Activated naive CD4-positive, alpha-beta T cell treated with anti-CD3 and anti-CD28 coated beads, Interleukin-2, amount 50 U/mL, for 72 hours (primary cell): ENCODE data around the gene KIF16B. TPM values are rescaled to one million over a fixed set of nuclear protein-coding genes. Genes with fewer than 3 reads are reported as not detected.

Experiments
- ATAC-seq, 2 donors: fragments of 150-1000 bp; cut with Tn5 transposase; 2 replicates each; pipeline ENCODE4 v1.10.0; 2021; ENCODE audit warnings: mild to moderate bottlenecking in 2 of 2, moderate library complexity in 2 of 2
- DNase-seq, 2 donors: peaks; one replicate each; pipeline ENCODE4 v3.0.0; 2021 to 2022; ENCODE audit warnings: low spot score in 2 of 2
- H3K27ac Mint-ChIP-seq, 2 donors: one replicate each; pipeline ENCODE4 v1.8.0; 2022; ENCODE audit warnings: mild to moderate bottlenecking in 2 of 2, mixed read lengths in 2 of 2
- H3K36me3 Mint-ChIP-seq, 2 donors: one replicate each; pipeline ENCODE4 v1.8.0; 2022; ENCODE audit warnings: mixed read lengths in 2 of 2
- H3K9me3 Mint-ChIP-seq, 2 donors: one replicate each; pipeline ENCODE4 v1.8.0; 2022; ENCODE audit warnings: mixed read lengths in 2 of 2
- total RNA-seq, 2 donors: library from RNA; stranded (reverse); gene quantifications; one replicate each; pipeline ENCODE4 v1.2.3, GENCODE V29; 2022

The KIF16B gene
- total RNA-seq, 2 donors from 2014 or later = 8.3 to 8.9 TPM

DNA sequence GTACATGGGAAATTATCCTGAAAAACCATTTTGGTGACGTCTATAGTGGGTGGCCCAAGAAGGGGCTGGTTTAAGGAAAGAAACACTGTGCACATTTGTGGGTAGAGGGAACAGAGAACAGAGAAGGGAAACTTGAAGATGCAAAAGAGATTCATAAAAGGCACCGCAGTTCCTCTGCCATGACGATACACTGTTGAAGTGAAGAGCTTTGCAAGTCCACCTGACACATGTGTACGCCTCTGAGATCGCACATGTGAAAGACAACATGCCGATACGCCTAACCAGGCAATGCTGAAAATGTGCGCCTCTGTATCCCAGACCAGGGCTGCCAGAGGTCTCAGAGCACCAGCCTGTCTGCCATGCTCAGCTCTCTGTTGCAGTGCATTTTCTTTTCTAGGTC, 180.9 kb downstream of the KIF16B start:
- no peak overlapping the region for H3K27ac Mint-ChIP-seq
- no peaks in the 10 kb centered on the region for H3K9me3 Mint-ChIP-seq
- no peak for DNase-seq
- H3K36me3 Mint-ChIP-seq = peaks cover 0 to 15% of the 10 kb centered on the region in 2 donors
- ATAC-seq = no peak

DNA sequence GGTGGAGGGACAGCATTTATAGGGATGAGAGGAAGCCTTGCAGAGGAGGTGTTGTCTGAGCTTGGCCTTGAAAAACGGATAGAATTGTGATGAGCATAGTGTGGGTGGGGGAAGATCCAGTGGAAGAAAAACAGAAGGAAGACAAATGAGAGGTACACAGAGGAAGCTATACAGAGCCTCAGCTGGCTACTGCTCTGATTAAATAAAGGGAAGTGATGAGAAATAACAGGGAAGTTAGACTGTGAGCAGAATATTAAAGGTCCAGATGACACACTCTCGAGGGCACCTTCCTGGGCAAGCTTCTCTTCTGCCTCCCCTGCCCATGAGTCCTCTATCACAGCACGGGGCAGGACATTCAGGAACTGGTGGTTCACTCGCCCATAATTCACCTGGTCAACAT, 182.3 kb downstream of the KIF16B start:
- Mint-ChIP-seq H3K36me3 (peaks cover 0 to 15% of the 10 kb centered on the region in 2 donors), H3K9me3 (no peaks in the 10 kb centered on the region), H3K27ac (no peak overlapping the region)
- DNase-seq = no peak
- ATAC-seq = no peak

DNA sequence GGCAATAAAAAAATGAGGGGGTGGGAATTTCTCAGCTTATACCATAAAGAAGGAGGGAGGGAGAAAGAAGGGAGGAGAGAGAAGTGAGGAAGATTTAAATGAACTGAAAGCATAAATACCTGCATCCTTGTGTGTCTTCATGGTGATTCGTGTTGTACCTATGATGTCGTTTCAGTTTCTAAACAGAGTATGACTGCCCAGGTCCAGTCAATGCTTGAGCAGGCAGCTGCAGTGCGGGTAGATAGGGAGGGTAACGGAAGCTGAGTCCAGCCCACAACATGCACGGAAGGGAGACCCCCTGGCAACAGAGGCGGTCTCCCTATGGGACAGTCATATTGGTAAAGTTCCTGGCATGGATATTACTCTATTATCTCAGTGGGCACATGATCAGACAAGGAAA, 184.5 kb downstream of the KIF16B start:
- Mint-ChIP-seq H3K36me3 (peaks cover 0 to 10% of the 10 kb centered on the region in 2 donors), H3K9me3 (no peaks in the 10 kb centered on the region)
- no peak for DNase-seq

DNA sequence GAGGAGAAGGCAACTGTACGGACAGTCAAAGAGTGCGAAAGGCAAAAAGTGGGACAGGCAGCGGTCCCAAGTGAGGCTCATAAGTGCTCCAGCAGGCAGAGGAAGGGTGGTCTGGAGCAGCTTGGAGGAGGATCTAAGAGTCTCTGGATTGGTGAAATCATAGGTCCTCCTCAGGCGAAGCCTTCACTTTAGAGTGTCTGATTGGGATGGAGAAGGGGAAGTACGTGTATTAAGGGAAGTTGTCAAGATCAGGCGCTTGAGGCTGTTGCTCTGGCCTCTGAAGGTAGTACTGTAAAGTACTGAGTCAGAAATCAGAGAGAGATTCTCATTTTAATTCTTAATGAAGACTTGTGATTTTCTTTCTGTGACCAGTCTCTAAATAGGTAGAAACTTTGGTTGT, 185.6 kb downstream of the KIF16B start:
- DNase-seq (no peak), ATAC-seq (no peak)
- no peak overlapping the region for H3K27ac Mint-ChIP-seq
- H3K36me3 Mint-ChIP-seq = peaks cover 0 to 10% of the 10 kb centered on the region in 2 donors
- H3K9me3 Mint-ChIP-seq = no peaks in the 10 kb centered on the region

More for the DNA sequence above, 184.5 kb downstream of the KIF16B start:
- ATAC-seq = peak in 1 of 2 donors; percentile 36
- no peak overlapping the region for H3K27ac Mint-ChIP-seq

DNA sequence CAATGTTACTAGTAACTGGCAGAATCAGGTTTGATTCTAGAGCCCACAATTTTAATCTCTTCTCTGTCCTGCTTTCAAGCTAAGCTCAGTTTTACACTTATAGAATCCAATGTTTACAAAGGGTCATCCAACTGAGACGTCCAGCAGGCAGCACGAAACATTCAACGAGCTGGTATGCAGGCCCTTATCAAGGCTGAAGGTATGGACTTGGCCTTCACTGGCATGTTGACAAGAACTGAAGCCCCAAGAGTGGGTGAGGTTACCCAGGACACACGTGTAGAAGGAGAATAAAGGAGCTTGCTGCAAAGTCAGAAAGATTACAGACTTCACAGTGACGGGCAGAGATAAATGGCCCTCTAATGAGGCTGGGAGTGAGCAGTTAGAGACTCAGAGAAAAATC, 187.4 kb downstream of the KIF16B start:
- H3K36me3 Mint-ChIP-seq = peaks cover 0 to 2% of the 10 kb centered on the region in 2 donors
- DNase-seq (no peak), ATAC-seq (no peak)
- no peaks in the 10 kb centered on the region for H3K9me3 Mint-ChIP-seq
- no peak overlapping the region for H3K27ac Mint-ChIP-seq

DNA sequence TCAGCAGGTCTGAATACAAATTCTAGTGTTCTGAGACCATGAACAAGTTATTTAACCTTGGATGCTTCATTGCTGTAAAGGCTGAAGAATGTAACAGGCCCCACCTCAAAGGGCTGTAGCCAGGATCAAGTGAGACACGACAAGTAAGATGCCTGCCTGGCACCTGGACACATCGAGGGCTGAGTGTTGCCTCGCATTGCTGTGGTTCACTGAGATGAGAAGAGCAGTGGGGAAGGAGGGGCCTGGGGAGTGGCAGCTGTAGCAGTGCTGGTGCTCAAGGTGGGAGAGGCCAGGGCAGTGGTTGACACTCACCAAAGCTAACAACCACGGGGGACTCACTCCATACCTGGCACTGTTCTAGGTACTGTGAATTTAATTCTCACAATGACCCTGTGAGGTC, 187.8 kb downstream of the KIF16B start:
- Mint-ChIP-seq H3K27ac (no peak overlapping the region), H3K36me3 (peaks cover 0 to 7% of the 10 kb centered on the region in 2 donors), H3K9me3 (no peaks in the 10 kb centered on the region)
- ATAC-seq = no peak
- DNase-seq = no peak

DNA sequence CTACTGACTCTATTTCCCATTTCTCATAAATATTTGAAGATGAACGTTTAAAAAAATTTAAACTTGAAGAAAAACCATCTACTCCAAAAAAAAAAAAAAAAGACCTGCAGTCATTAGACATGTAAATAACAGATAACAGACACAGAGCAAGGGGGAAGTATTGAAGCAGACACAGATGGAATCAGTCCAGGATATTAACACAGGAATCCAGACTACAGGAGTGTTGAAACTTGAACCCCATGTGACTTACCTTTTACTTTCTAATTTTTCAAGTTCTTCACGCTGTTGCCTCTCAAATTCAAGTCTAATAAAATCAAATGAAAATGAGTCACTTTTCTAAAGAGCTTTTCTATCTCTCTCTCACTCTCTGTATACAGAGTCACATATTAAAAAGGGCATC, 191.8 kb downstream of the KIF16B start:
- Mint-ChIP-seq H3K9me3 (peaks cover 0 to 3% of the 10 kb centered on the region in 2 donors), H3K36me3 (peaks cover 0 to 23% of the 10 kb centered on the region in 2 donors), H3K27ac (peak overlapping the region in 1 of 2 donors; percentile 41)
- no peak for DNase-seq
- ATAC-seq = no peak

DNA sequence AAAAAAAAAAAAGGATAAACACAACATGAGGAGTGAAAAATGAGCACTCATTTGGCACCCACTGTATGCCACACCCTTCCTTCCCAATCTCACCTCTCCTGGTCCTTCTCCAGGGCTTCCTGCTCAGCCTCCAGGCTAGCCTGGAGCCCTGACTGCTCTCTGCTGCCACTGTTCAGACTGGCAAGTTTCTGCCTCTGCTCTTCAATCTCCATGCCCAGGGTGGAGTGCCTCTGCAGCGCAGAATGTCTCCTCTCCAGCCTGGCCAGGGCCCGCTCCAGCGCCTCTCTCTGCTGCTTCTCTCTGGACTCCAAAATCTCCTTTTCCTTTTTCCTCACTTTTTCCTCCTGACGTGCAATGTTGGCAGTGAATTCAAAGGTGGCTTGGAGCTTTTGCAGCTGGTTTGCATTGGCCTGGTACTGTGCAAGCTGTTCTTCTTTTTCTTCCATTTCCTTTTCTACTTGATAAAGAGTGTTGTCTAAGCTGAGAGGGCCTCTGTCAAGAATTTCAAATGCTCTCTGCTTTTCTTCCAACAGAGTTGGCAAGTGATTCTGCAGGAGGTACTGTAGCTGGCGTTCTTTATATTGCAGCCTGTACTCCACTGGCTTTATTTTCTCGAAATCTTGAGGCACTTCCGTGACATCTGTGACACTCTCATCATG, 194.4 kb downstream of the KIF16B start:
- Mint-ChIP-seq H3K9me3 (peaks cover 0 to 3% of the 10 kb centered on the region in 2 donors), H3K27ac (no peak overlapping the region), H3K36me3 (peaks cover 10 to 48% of the 10 kb centered on the region in 2 donors)
- DNase-seq (no peak), ATAC-seq (no peak)

DNA sequence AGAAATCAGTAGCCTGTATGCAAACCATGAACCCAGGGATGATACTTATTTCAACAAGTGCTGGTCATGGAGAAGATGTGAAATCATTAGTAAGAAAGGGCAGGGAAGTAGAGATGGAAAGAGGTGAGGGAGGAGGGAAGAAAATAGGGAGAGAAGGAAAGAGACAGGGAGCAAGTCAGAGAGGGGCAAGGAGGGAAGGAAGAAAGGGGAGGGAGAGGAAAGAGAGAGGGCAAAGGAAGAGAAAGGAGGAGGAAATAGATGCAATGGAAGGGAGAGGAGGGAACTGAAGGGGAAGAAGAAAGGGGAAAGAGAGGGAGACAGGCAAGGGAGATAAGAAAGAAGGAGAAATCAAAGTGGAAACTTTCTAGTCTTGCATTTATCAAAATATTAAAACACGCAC, 195.1 kb downstream of the KIF16B start:
- ATAC-seq = no peak
- peak overlapping the region in 1 of 2 donors; percentile 46 for H3K27ac Mint-ChIP-seq
- peaks cover 10 to 51% of the 10 kb centered on the region in 2 donors for H3K36me3 Mint-ChIP-seq
- H3K9me3 Mint-ChIP-seq = peaks cover 0 to 3% of the 10 kb centered on the region in 2 donors
- DNase-seq = no peak

DNA sequence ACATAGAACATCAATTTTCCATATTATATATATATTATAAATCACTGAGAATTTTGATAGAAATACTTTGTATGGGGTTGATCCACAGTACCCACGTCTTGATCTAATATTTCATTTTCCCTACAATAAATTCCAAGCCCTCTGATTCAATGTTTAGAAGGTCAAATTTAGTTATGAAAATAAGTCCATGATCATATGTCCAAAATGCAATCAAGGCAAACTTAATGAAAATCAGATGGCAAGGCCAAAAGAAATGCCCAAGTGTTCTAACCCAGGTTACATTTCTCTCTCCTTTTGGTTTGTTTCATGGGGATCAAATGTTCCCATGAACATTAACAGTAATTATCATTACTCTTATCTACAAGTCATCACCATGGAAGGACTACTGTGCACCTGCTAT, 203.8 kb downstream of the KIF16B start:
- DNase-seq (no peak), ATAC-seq (no peak)
- H3K27ac Mint-ChIP-seq = no peak overlapping the region
- H3K9me3 Mint-ChIP-seq = no peaks in the 10 kb centered on the region
- peaks cover 14 to 38% of the 10 kb centered on the region in 2 donors for H3K36me3 Mint-ChIP-seq

DNA sequence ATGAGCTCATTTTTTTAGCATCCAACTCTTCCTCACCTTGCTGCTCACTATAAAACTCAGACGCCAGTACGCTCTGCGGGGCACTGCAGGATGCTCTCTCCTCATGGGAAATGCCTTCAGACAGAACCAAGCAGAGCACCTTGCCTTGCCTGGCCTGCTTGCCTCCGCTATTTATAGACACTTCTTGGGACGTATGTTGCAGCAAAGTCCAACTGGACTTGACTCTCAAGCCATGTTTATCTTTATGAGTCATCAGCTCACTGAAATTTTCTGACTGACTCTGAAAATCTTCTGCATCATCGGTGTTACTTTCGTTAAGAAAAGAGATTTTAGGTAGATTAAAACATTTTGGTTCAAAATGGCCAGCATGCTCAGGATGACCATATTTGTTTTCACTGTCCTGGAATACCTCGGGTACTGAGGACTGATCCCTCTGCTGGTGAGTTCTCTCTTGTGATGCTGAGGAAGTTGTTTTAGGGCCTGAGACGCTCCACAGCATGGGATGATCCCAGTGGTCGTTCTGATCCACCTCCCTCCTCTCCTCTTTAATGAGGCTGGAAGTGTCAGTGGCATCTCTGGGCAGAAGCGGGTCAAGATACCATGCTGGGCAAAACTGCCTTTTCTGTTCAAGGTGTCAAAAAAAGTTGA, 204.5 kb downstream of the KIF16B start:
- no peak for ATAC-seq

DNA sequence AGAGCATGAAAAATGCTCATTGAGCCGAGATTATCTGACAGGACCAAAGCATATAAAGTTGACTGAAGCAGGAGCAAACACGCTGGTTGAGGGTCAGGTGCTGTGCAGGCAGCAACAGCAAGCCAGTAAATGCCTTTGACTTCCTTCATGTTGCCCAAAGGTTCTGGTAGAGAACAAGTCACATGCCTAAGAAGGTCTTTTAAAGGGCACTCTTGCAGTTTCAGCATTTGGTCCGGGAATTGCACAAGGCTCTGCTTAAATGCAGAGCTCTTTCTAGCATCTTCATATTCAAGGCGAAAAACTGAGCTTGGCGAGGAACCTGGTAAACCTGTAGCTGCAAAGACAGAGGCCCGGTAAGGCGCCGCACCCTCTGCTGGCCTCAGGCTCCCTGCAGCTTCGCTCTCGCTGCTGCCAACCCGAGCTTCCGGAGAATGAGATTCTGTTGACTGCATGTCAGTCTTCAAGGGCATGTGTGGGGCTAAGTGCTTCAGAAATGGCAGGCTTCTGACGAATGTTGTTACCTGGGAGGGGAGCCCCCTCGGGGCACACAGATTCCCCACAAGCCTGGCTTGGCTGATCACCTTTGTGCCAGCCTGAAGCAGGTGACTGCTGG, 205.2 kb downstream of the KIF16B start:
- Mint-ChIP-seq H3K27ac (no peak overlapping the region), H3K9me3 (no peaks in the 10 kb centered on the region), H3K36me3 (peaks cover 14 to 29% of the 10 kb centered on the region in 2 donors)
- DNase-seq (no peak), ATAC-seq (no peak)

More for the DNA sequence above, 204.5 kb downstream of the KIF16B start:
- peaks cover 14 to 31% of the 10 kb centered on the region in 2 donors for H3K36me3 Mint-ChIP-seq
- DNase-seq = no peak
- no peak overlapping the region for H3K27ac Mint-ChIP-seq
- H3K9me3 Mint-ChIP-seq = no peaks in the 10 kb centered on the region

DNA sequence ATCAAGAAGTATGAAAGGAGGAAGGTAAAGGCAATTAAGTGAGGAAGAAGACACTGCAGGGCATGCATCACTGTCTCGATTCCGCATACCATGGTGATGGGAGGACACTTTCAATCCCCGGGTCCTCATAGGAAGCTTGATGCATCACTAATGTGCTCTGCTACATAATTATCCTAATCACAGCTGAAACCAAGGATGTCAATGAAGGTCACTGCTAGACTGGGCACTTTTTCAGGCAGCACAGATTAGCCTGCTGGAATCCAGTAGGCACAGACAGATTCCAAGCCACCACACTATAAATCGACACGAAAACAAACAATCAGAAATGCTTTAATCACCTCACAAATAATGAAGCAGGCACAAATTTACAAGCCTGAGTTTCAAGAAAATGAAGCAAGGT, 206.7 kb downstream of the KIF16B start:
- Mint-ChIP-seq H3K36me3 (peaks cover 8 to 21% of the 10 kb centered on the region in 2 donors), H3K27ac (no peak overlapping the region), H3K9me3 (no peaks in the 10 kb centered on the region)
- DNase-seq (no peak), ATAC-seq (no peak)

DNA sequence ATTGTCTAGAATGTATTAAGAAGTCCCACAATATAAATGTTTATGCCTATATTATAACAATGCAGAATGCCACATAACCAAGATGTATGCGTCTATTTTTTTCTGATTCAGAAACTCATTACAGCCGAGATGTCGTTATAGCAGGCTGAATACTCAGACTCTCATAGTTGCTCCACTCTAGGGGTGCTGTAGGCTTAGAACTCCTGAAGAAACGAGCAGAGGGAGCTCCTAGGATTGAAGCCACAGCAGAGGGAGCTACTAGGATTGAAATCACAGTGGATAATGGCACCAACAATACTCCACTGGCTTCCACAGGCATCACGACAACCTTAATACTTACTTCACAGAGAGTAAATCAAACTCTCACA, 208.9 kb downstream of the KIF16B start:
- Mint-ChIP-seq H3K27ac (no peak overlapping the region), H3K9me3 (no peaks in the 10 kb centered on the region), H3K36me3 (peaks cover 8 to 21% of the 10 kb centered on the region in 2 donors)
- ATAC-seq (no peak), DNase-seq (no peak)

DNA sequence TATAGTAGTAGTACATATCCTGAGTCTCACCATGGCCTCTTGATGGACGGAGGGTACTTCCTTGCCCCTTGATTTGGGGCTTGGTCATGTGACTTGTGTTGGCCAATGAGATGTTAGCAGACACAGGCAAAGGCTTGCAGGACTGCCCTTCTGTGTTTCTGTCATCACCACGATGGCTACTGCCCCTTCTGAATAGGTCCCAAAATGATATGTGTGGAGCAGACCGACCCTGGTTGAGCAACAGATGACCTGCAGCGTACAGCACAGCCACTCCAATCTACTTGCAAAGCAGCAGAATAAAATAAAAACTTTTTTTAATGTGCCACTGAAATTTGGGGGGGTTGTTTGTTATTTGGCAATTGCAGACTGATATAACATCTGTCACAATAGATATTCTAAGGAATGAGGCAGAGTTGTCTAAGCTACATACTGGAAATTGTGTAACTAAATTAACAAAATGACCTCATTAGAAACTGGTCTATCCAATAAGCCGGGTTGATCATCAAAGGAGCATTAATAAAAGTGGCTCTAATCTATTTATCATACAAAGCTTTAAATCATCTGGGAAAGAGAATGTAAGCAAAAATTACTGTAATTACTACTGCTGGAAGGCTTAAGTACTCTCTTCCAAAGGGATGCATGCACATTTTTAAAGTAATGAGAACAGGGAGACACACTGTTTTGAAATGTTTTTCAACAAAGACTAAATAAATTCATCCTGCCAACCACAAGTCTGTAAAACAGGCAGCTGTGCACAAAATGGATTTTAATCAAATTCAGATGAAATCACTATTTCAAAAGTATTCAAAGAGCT, 209.5 kb downstream of the KIF16B start:
- no peaks in the 10 kb centered on the region for H3K9me3 Mint-ChIP-seq
- DNase-seq (no peak), ATAC-seq (no peak)
- H3K36me3 Mint-ChIP-seq = peaks cover 3 to 16% of the 10 kb centered on the region in 2 donors
- H3K27ac Mint-ChIP-seq = no peak overlapping the region

DNA sequence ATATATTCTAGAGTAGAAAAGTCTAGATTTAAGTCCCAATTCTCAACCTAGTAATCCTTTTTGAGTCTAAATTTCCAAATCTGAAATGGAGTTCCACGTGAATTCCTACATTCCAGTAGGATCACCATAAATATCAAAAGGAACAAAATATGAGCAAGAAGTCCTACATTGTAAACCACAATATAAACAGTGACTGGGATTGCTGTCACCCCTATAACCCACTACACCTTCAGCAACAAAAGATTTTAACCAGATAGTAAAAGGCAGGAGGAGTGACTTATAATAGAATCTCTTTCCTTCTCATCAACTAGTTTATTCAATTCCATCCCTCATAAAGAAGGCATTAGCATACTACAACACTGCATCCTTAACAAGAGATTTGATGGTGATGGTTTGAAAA, 210.6 kb downstream of the KIF16B start:
- peaks cover 0 to 7% of the 10 kb centered on the region in 2 donors for H3K36me3 Mint-ChIP-seq
- ATAC-seq (no peak), DNase-seq (no peak)
- H3K9me3 Mint-ChIP-seq = no peaks in the 10 kb centered on the region
- no peak overlapping the region for H3K27ac Mint-ChIP-seq

DNA sequence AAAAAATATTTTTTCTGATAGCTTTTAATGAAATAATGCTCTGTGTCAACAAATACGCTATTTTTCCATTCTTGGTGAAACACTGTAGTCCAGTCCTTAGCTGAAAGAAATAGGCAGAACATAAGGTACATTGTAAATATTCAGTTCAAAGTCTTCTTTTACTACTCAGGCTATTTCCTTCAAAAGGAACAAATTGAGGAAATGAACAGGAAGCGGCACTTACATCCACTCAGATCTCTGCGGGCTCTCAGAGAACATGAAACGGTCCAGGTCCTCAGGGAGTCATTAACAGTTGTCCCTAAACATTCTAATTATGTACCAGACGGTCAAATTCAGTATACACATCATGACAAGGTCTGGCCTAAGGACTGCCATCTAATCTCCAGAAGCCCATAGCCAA, 212.6 kb downstream of the KIF16B start:
- DNase-seq (no peak), ATAC-seq (no peak)
- H3K27ac Mint-ChIP-seq = no peak overlapping the region
- H3K9me3 Mint-ChIP-seq = no peaks in the 10 kb centered on the region
- H3K36me3 Mint-ChIP-seq = no peaks in the 10 kb centered on the region
